Ovary (tissue), 9 donors: ENCODE data around the gene ZNF143. TPM values are rescaled to one million over a fixed set of nuclear protein-coding genes. Genes with fewer than 3 reads are reported as not detected.
A peak's percentile ranks its signal among the peaks of the same experiment; 100 is the strongest.

ENCODE experiments used
- DNase-seq, 5 donors: peaks; one replicate each; pipeline ENCODE4 v3.0.0-alpha.2; 2019 to 2020
- H3K27ac ChIP-seq, 2 donors: fragments of 200-600 bp; one replicate each; pipeline versions ENCODE4 v1.5.1 to v1.8.0; 2019 to 2022
- H3K27me3 ChIP-seq: fragments of 200-600 bp; one replicate; pipeline ENCODE4 v1.8.0; 2022
- H3K36me3 ChIP-seq: fragments of 200-600 bp; sonication (generic); one replicate; pipeline ENCODE4 v1.5.1; 2019
- H3K4me1 ChIP-seq: one replicate; pipeline ENCODE4 v1.8.1; 2013; ENCODE audit warnings: mild to moderate bottlenecking, moderate library complexity; ENCODE audit not compliant: insufficient read depth
- H3K4me3 ChIP-seq: fragments of 200-600 bp; sonication (generic); one replicate; pipeline ENCODE4 v1.5.1; 2017
- H3K9me3 ChIP-seq, 2 donors: fragments of 200-600 bp in 1 of 2; sonication (generic) in 1 of 2; one replicate each; pipeline versions ENCODE4 v1.5.1 to v1.8.1; 2013 to 2019; ENCODE audit warnings: mild to moderate bottlenecking in 1 of 2, moderate library complexity in 1 of 2
- CTCF ChIP-seq, 3 donors: fragments of 450-650 bp in 2 of 3; fragments of 200-600 bp in 1 of 3; IDR thresholded peaks; one replicate each; pipeline versions ENCODE4 v1.5.1 to v1.8.0; 2016 to 2022; ENCODE audit warnings: antibody characterized with exemption in 3 of 3, mild to moderate bottlenecking in 1 of 3
- EP300 ChIP-seq: sonication (generic); formaldehyde crosslinking; IDR thresholded peaks from one replicate; pipeline ENCODE4 v1.6.1; 2017; ENCODE audit warnings: antibody characterized with exemption
- POLR2A ChIP-seq: fragments of 450-650 bp; IDR thresholded peaks from one replicate; pipeline ENCODE4 v1.6.1; 2017; ENCODE audit warnings: antibody characterized with exemption, mild to moderate bottlenecking, moderate library complexity
- WGBS, 3 donors: extraction: QIAGEN DNeasy Blood & Tissue Kit in 1 of 3; methylation state at CpG; one replicate each; pipeline versions ENCODE4 v1.1.5 to v1.1.7; 2013 to 2017; 5-methylcytosine and 5-hydroxymethylcytosine counted together
- intact Hi-C, 4 donors: fragments of 100-400 bp; cut with DNase I; formaldehyde crosslinking; loops; one replicate each; pipeline versions ENCODE4 v1.11.0 to v1.15.1; 2022 to 2023
- polyA plus RNA-seq, 2 donors: library from polyadenylated mRNA; stranded (reverse); fragments of 200-250 nt in 1 of 2; fragments of 350-450 nt in 1 of 2; fragmentation: Illumina TruSeq in 1 of 2; extraction: RNeasy Lipid Tissue Mini Kit (QIAGEN cat#74804) in 1 of 2; gene quantifications; one replicate each; pipeline ENCODE4 v1.2.3, GENCODE V29; 2013 to 2014
- total RNA-seq, 7 donors: library from RNA; depleted of rRNA in 2 of 7; stranded (reverse); fragments of >200 nt in 2 of 7; fragmentation: NEBNext Ultra II Directional in 3 of 7; extraction: Animal tissue kit (Norgen Biotek cat#: 25700) in 3 of 7; gene quantifications; one replicate each; pipeline versions ENCODE4 v1.1.0 to v1.2.4, GENCODE V29; 2016 to 2023
- donor health status: DM: no; HTN: no; CAD: no; lungs with moderate emphysema.
- donor health status: DM: no; HTN: no; CAD: no.
- donor health status: Bipolar disorder and iron deficiency.
- donor health status: DM: yes; HTN: yes; CAD: no.
- donor health status: DM: no; HTN: no; CAD: no.
- donor health status: DM: yes; HTN: yes; CAD: no.

Gene ZNF143
- total and polyA plus RNA-seq, 9 donors, result 12.6 to 48.7 (median 23.2) TPM

- 33 to 51% (median 44%) methylated on average over 4 of the region's 4 CpGs for WGBS, 3 donors
- intact Hi-C loops, result no loop called here
- no peak for DNase-seq
- no peak overlapping the region for H3K4me3 ChIP-seq
- no peaks in the 10 kb centered on the region for H3K4me1 ChIP-seq
- H3K27ac ChIP-seq, result no peak overlapping the region
- no peaks in the 10 kb centered on the region for H3K9me3 ChIP-seq
- H3K36me3 ChIP-seq, result no peaks in the 10 kb centered on the region
- H3K27me3 ChIP-seq, result no peaks in the 10 kb centered on the region
- TF ChIP-seq CTCF (IDR thresholded peaks at IDR 0.05), result no peak
- no peak for TF ChIP-seq POLR2A
- no peak for TF ChIP-seq EP300
Measured at GRCh38 chr11:9498457-9499078, 37.8 kb downstream of the ZNF143 start.

- peak; percentile 76 to 82 (median 80) for TF ChIP-seq CTCF (IDR thresholded peaks at IDR 0.05)
- TF ChIP-seq POLR2A, result no peak
- WGBS, 3 donors, result 40 to 43% (median 41%) methylated on average over 6 of the region's 6 CpGs
- no peak overlapping the region for H3K4me3 ChIP-seq
- no peaks in the 10 kb centered on the region for H3K36me3 ChIP-seq
- peak; percentile 65 to 81 (median 73) for DNase-seq
- no peaks in the 10 kb centered on the region for H3K9me3 ChIP-seq
- intact Hi-C loops, result no loop called here
- no peak overlapping the region for H3K27ac ChIP-seq
- H3K27me3 ChIP-seq, result no peaks in the 10 kb centered on the region
- H3K4me1 ChIP-seq, result no peaks in the 10 kb centered on the region
Measured at GRCh38 chr11:9506489-9507276, 45.9 kb downstream of the ZNF143 start.

- Histone ChIP-seq H3K4me1 (no peaks in the 10 kb centered on the region), H3K27me3 (no peaks in the 10 kb centered on the region), H3K9me3 (no peaks in the 10 kb centered on the region), H3K27ac (no peak overlapping the region), H3K36me3 (no peaks in the 10 kb centered on the region), H3K4me3 (no peak overlapping the region)
- intact Hi-C loops, result no loop called here
- DNase-seq, result no peak
- 52 to 80% (median 69%) methylated on average over 1 of the region's 1 CpG for WGBS, 3 donors
- no peak for TF ChIP-seq CTCF (IDR thresholded peaks at IDR 0.05)
- no peak for TF ChIP-seq POLR2A
- TF ChIP-seq EP300, result no peak
Measured at GRCh38 chr11:9507277-9507580, 46.4 kb downstream of the ZNF143 start.

GRCh38 chr11:9509041-9509440 lies 48.2 kb downstream of the ZNF143 start:
- no peak for DNase-seq
- Histone ChIP-seq H3K9me3 (no peaks in the 10 kb centered on the region), H3K4me1 (no peaks in the 10 kb centered on the region), H3K36me3 (no peaks in the 10 kb centered on the region), H3K27me3 (no peaks in the 10 kb centered on the region), H3K27ac (no peak overlapping the region), H3K4me3 (no peak overlapping the region)
- TF ChIP-seq POLR2A (no peak), CTCF (IDR thresholded peaks at IDR 0.05) (no peak), EP300 (no peak)
- intact Hi-C loops, result no loop called here
- 90 to 94% (median 93%) methylated on average over 2 of the region's 2 CpGs for WGBS, 3 donors
